Ovary (tissue), 9 donors: ENCODE results near the gene SLC37A2. TPM values are rescaled to one million over a fixed set of nuclear protein-coding genes. Genes with fewer than 3 reads are reported as not detected.

Experiments
- DNase-seq, 5 donors: peaks; one replicate each; pipeline ENCODE4 v3.0.0-alpha.2; 2019 to 2020
- H3K27ac ChIP-seq, 2 donors: fragments of 200-600 bp; one replicate each; pipeline versions ENCODE4 v1.5.1 to v1.8.0; 2019 to 2022
- H3K27me3 ChIP-seq: fragments of 200-600 bp; one replicate; pipeline ENCODE4 v1.8.0; 2022
- H3K36me3 ChIP-seq: fragments of 200-600 bp; sonication (generic); one replicate; pipeline ENCODE4 v1.5.1; 2019
- H3K4me1 ChIP-seq: one replicate; pipeline ENCODE4 v1.8.1; 2013; ENCODE audit warnings: mild to moderate bottlenecking, moderate library complexity; ENCODE audit not compliant: insufficient read depth
- H3K4me3 ChIP-seq: fragments of 200-600 bp; sonication (generic); one replicate; pipeline ENCODE4 v1.5.1; 2017
- H3K9me3 ChIP-seq, 2 donors: fragments of 200-600 bp in 1 of 2; sonication (generic) in 1 of 2; one replicate each; pipeline versions ENCODE4 v1.5.1 to v1.8.1; 2013 to 2019; ENCODE audit warnings: mild to moderate bottlenecking in 1 of 2, moderate library complexity in 1 of 2
- EP300 ChIP-seq: sonication (generic); formaldehyde crosslinking; IDR thresholded peaks from one replicate; pipeline ENCODE4 v1.6.1; 2017; ENCODE audit warnings: antibody characterized with exemption
- POLR2A ChIP-seq: fragments of 450-650 bp; IDR thresholded peaks from one replicate; pipeline ENCODE4 v1.6.1; 2017; ENCODE audit warnings: antibody characterized with exemption, mild to moderate bottlenecking, moderate library complexity
- WGBS, 3 donors: extraction: QIAGEN DNeasy Blood & Tissue Kit in 1 of 3; methylation state at CpG; one replicate each; pipeline versions ENCODE4 v1.1.5 to v1.1.7; 2013 to 2017; 5-methylcytosine and 5-hydroxymethylcytosine counted together
- intact Hi-C, 4 donors: fragments of 100-400 bp; cut with DNase I; formaldehyde crosslinking; loops; one replicate each; pipeline versions ENCODE4 v1.11.0 to v1.15.1; 2022 to 2023
- polyA plus RNA-seq, 2 donors: library from polyadenylated mRNA; stranded (reverse); fragments of 200-250 nt in 1 of 2; fragments of 350-450 nt in 1 of 2; fragmentation: Illumina TruSeq in 1 of 2; extraction: RNeasy Lipid Tissue Mini Kit (QIAGEN cat#74804) in 1 of 2; gene quantifications; one replicate each; pipeline ENCODE4 v1.2.3, GENCODE V29; 2013 to 2014
- total RNA-seq, 7 donors: library from RNA; depleted of rRNA in 2 of 7; stranded (reverse); fragments of >200 nt in 2 of 7; fragmentation: NEBNext Ultra II Directional in 3 of 7; extraction: Animal tissue kit (Norgen Biotek cat#: 25700) in 3 of 7; gene quantifications; one replicate each; pipeline versions ENCODE4 v1.1.0 to v1.2.4, GENCODE V29; 2016 to 2023
- TF ChIP-seq, protein P1 (sequence below), 3 donors: fragments of 450-650 bp in 2 of 3; fragments of 200-600 bp in 1 of 3; IDR thresholded peaks; one replicate each; pipeline versions ENCODE4 v1.5.1 to v1.8.0; 2016 to 2022; ENCODE audit warnings: antibody characterized with exemption in 3 of 3, mild to moderate bottlenecking in 1 of 3
- donor health status: DM: no; HTN: no; CAD: no; lungs with moderate emphysema.
- donor health status: DM: no; HTN: no; CAD: no.
- donor health status: Bipolar disorder and iron deficiency.
- donor health status: DM: yes; HTN: yes; CAD: no.
- donor health status: DM: no; HTN: no; CAD: no.
- donor health status: DM: yes; HTN: yes; CAD: no.

The SLC37A2 gene
- total and polyA plus RNA-seq, 9 donors = 0.93 to 7.9 (median 2.2) TPM

DNA sequence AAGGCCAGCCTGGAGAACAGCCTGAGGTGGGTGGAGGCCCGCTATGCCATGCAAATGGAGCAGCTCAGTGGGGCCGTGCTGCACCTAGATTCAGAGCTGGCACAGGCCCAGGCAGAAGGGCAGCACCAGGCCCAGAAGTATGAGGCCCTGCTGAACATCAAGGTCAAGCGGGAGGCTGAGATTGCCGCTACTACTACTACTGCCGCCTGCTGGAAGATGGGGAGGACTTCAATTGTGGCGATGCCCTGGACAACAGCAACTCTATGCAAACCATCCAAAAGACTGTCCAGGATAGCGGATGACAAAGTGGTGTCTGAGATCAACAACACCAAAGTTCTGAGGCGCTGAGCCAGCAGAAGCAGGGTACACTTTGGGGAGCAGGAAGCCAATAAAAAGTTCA is 51.4 kb downstream of the SLC37A2 start:
- Histone ChIP-seq H3K4me1 (peaks cover 5% of the 10 kb centered on the region), H3K27me3 (no peaks in the 10 kb centered on the region), H3K9me3 (no peaks in the 10 kb centered on the region), H3K36me3 (no peaks in the 10 kb centered on the region), H3K27ac (no peak overlapping the region), H3K4me3 (no peak overlapping the region)
- no peak for DNase-seq
- intact Hi-C loops = loop anchor here in 1 of 4 donors (10.0 kb wide), 1 partner anchor 240 kb away; no protein-coding TSS in a partner anchor
- WGBS, 3 donors = 62 to 73% (median 72%) methylated on average over 8 of the region's 8 CpGs
- TF ChIP-seq, protein P1, sequence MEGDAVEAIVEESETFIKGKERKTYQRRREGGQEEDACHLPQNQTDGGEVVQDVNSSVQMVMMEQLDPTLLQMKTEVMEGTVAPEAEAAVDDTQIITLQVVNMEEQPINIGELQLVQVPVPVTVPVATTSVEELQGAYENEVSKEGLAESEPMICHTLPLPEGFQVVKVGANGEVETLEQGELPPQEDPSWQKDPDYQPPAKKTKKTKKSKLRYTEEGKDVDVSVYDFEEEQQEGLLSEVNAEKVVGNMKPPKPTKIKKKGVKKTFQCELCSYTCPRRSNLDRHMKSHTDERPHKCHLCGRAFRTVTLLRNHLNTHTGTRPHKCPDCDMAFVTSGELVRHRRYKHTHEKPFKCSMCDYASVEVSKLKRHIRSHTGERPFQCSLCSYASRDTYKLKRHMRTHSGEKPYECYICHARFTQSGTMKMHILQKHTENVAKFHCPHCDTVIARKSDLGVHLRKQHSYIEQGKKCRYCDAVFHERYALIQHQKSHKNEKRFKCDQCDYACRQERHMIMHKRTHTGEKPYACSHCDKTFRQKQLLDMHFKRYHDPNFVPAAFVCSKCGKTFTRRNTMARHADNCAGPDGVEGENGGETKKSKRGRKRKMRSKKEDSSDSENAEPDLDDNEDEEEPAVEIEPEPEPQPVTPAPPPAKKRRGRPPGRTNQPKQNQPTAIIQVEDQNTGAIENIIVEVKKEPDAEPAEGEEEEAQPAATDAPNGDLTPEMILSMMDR (IDR thresholded peaks at IDR 0.05) = no peak
- no peak for TF ChIP-seq EP300
- no peak for TF ChIP-seq POLR2A

GRCh38 chr11:125117429-125117828 is 54.3 kb downstream of the SLC37A2 start:
- TF ChIP-seq EP300 (no peak), POLR2A (no peak)
- TF ChIP-seq, protein P1 (IDR thresholded peaks at IDR 0.05) = no peak
- WGBS, 3 donors = 62 to 69% (median 64%) methylated on average over 4 of the region's 4 CpGs
- no peak overlapping the region for H3K4me3 ChIP-seq
- H3K4me1 ChIP-seq = no peaks in the 10 kb centered on the region
- H3K27me3 ChIP-seq = no peaks in the 10 kb centered on the region
- no peaks in the 10 kb centered on the region for H3K36me3 ChIP-seq
- intact Hi-C loops = loop anchor here in 1 of 4 donors (10.0 kb wide), 1 partner anchor 243 kb away; no protein-coding TSS in a partner anchor
- no peak for DNase-seq
- H3K27ac ChIP-seq = no peak overlapping the region
- H3K9me3 ChIP-seq = no peaks in the 10 kb centered on the region

DNA sequence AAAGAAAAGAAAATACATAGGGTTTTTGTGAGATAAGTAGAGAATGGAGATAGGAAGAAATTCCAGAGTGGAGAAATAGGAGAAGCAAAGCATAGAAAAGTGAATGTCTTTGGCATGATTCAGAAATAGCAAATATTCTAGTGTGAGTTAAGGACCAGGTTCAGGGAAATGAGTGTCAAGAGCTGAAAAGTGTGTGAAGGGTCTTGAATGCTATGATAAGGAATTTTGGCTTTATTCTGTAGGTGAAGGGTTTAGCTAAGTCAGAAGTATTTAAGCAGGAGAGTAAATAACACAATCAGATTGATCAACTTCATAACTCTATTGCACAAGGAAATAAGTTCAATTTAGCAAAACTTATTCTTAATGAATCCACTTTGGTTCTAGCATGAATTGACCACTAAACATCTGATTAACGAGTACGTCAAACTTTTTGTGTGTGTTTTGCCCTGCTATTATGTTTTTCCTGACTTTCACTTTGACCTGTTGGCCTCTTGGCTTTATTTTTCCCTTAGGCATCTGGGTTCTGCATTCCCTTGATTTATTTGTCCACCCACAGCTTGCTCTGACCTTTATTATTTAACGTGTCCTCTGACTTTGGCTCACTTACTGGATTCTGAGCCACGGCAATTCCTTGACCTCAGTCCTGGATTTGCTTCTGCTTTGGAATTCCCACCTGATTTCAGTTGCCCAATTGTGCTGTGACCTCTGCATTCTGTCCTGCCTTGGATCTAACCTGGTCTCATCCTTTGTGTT is 60.3 kb downstream of the SLC37A2 start:
- Histone ChIP-seq H3K27ac (no peak overlapping the region), H3K4me3 (no peak overlapping the region), H3K4me1 (no peaks in the 10 kb centered on the region), H3K36me3 (no peaks in the 10 kb centered on the region), H3K9me3 (no peaks in the 10 kb centered on the region), H3K27me3 (no peaks in the 10 kb centered on the region)
- DNase-seq = no peak
- TF ChIP-seq, protein P1 (IDR thresholded peaks at IDR 0.05) = no peak
- TF ChIP-seq POLR2A (no peak), EP300 (no peak)
- 60 to 66% (median 63%) methylated on average over 4 of the region's 4 CpGs for WGBS, 3 donors
- intact Hi-C loops = no loop called here

DNA sequence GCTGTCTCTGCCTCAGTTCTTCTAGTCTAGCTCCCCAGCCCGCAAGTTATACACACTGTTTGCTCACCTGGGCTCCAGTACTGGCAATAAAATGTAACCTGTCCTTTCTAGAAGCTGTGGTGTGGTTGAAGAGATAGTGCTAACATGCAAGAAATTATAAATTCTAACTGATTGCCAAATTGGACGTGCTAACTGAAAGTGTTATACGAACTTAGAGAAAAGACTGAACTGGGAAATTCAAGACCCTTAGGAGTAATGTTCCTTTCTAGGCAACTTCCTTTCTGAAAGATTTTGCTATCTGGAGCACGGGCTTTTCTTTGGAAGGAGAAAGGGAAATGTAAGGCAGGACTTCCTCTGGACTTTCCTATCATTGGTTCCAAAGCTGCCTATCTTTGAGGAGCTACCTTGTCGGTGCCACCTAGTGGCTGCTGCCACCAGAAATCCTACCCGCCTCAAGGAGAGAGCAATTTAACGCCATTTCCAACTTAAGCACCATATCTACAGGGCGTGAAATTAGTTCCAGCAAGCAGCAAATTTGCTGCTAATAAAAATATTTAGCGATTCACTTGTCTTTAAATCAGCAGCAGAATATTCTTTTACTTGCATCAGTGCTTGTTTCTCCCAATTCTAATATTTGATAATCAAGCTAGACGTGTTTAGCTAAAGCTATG is 61.0 kb downstream of the SLC37A2 start:
- 51 to 71% (median 58%) methylated on average over 10 of the region's 10 CpGs for WGBS, 3 donors
- TF ChIP-seq POLR2A = no peak
- TF ChIP-seq EP300 = no peak
- TF ChIP-seq, protein P1 (IDR thresholded peaks at IDR 0.05) = no peak
- peak in 4 of 5 donors; percentile 24 to 62 (median 45) for DNase-seq
- H3K27me3 ChIP-seq = no peaks in the 10 kb centered on the region
- no peak overlapping the region for H3K27ac ChIP-seq
- no peaks in the 10 kb centered on the region for H3K36me3 ChIP-seq
- intact Hi-C loops = no loop called here
- no peak overlapping the region for H3K4me3 ChIP-seq
- no peaks in the 10 kb centered on the region for H3K9me3 ChIP-seq
- H3K4me1 ChIP-seq = no peaks in the 10 kb centered on the region
